PC-3 (cell line): ENCODE data around the gene RAB1A. TPM values are rescaled to one million over a fixed set of nuclear protein-coding genes. Genes with fewer than 3 reads are reported as not detected.

ENCODE experiments used
- ATAC-seq: fragments of 200-7000 bp; cut with Tn5 transposase; 2 replicates; pipeline ENCODE4 v1.9.1; 2020; ENCODE audit warnings: mild to moderate bottlenecking, moderate library complexity
- BruUV-seq: library from RNA; stranded (reverse); fragments of 400-500 nt; replicated peaks from 2 replicates; lab custom pipeline; 2021; lab: Mats Ljungman, UMichigan
- CTCF ChIA-PET: fragments of 300-600 bp; sonication (Branson Sonifier 250); formaldehyde crosslinking; loops from one replicate; lab custom pipeline; 2022; ENCODE audit warnings: antibody characterized with exemption; lab: Charles Lee
- POLR2A ChIA-PET: fragments of 300-600 bp; sonication (Branson Sonifier 250); formaldehyde crosslinking; loops from one replicate; lab custom pipeline; 2022; ENCODE audit warnings: antibody characterized with exemption; ENCODE audit not compliant: unreplicated experiment; lab: Charles Lee
- DNase-seq: peaks from one replicate; pipeline ENCODE4 v3.0.0-alpha.2; 2015
- H2AFZ ChIP-seq: fragments of 300-600 bp; sonication (generic); 2 replicates; pipeline ENCODE4 v1.6.0; 2016; ENCODE audit warnings: antibody characterized with exemption, low read length
- H3F3A ChIP-seq: fragments of 300-600 bp; sonication (generic); one replicate; pipeline ENCODE4 v1.6.0; 2017; ENCODE audit warnings: antibody characterized with exemption, low read length, control low read depth, mild to moderate bottlenecking; ENCODE audit not compliant: unreplicated experiment
- H3K27ac ChIP-seq: fragments of 300-600 bp; sonication (generic); 2 replicates; pipeline ENCODE4 v1.5.1; 2016; ENCODE audit warnings: mild to moderate bottlenecking, low read length
- H3K27me3 ChIP-seq: fragments of 300-600 bp; sonication (generic); 2 replicates; pipeline ENCODE4 v1.6.1; 2016; ENCODE audit warnings: low read length, mixed read lengths
- H3K36me3 ChIP-seq: fragments of 300-600 bp; sonication (generic); 2 replicates; pipeline ENCODE4 v1.6.1; 2016; ENCODE audit warnings: low read depth, mixed run types, low read length, mixed read lengths
- H3K4me1 ChIP-seq: fragments of 300-600 bp; sonication (generic); 2 replicates; pipeline ENCODE4 v1.5.1; 2016; ENCODE audit warnings: low read length; ENCODE audit not compliant: insufficient read depth
- H3K4me2 ChIP-seq: fragments of 300-600 bp; sonication (generic); 2 replicates; pipeline ENCODE4 v1.6.0; 2016; ENCODE audit warnings: low read length
- H3K4me3 ChIP-seq: fragments of 300-600 bp; sonication (generic); 2 replicates; pipeline ENCODE4 v1.5.1; 2016; ENCODE audit warnings: mild to moderate bottlenecking, low read length, mixed read lengths
- H3K79me2 ChIP-seq: fragments of 300-600 bp; sonication (generic); 2 replicates; pipeline ENCODE4 v1.6.1; 2017; ENCODE audit warnings: low read length, mixed read lengths
- H3K9ac ChIP-seq: fragments of 300-600 bp; sonication (generic); 2 replicates; pipeline ENCODE4 v1.6.0; 2016; ENCODE audit warnings: mild to moderate bottlenecking, low read length
- H3K9me2 ChIP-seq: fragments of 300-600 bp; sonication (generic); replicated peaks from 2 replicates; pipeline ENCODE4 v1.6.1; 2016; ENCODE audit warnings: mixed run types, low read length, mixed read lengths
- H3K9me3 ChIP-seq: fragments of 300-600 bp; sonication (generic); 2 replicates; pipeline ENCODE4 v1.6.1; 2016; ENCODE audit warnings: low read length, mixed read lengths
- H4K20me1 ChIP-seq: fragments of 300-600 bp; sonication (generic); 2 replicates; pipeline ENCODE4 v1.6.1; 2016; ENCODE audit warnings: low read length, mixed read lengths
- CTCF ChIP-seq: fragments of 300-600 bp; sonication (generic); conservative IDR thresholded peaks from 2 replicates; pipeline ENCODE4 v1.5.1; 2017; ENCODE audit warnings: antibody characterized with exemption, low read depth, mild to moderate bottlenecking, low read length
- EZH2 ChIP-seq: fragments of 300-600 bp; sonication (generic); IDR thresholded peaks from one replicate; pipeline ENCODE4 v1.6.1; 2017; ENCODE audit warnings: antibody characterized with exemption, mild to moderate bottlenecking, low read length; ENCODE audit not compliant: unreplicated experiment
- EZH2phosphoT487 ChIP-seq: fragments of 300-600 bp; sonication (generic); IDR thresholded peaks from 2 replicates; pipeline ENCODE4 v1.6.1; 2018; ENCODE audit warnings: mild to moderate bottlenecking, antibody characterized with exemption, low read length, borderline replicate concordance
- intact Hi-C: fragments of 100-400 bp; cut with micrococcal nuclease; formaldehyde crosslinking; loops from 2 replicates; pipeline ENCODE4 v1.9.0; 2023
- total RNA-seq: library from RNA; depleted of rRNA; stranded (reverse); fragments of >200 nt; gene quantifications from 2 replicates; pipeline ENCODE4 v1.2.3, GENCODE V29; 2014

Gene RAB1A
- total RNA-seq, 1 experiment from 2014 or later: 96.9 TPM

GRCh38 chr2:65067806-65068553 is 61.9 kb downstream of the RAB1A start:
- H3K4me1 ChIP-seq: peaks cover 50% of the 10 kb centered on the region
- TF ChIP-seq CTCF (no peak), EZH2phosphoT487 (no peak), EZH2 (no peak)
- H3K9ac ChIP-seq: no peak overlapping the region
- H4K20me1 ChIP-seq: no peaks in the 10 kb centered on the region
- no peaks in the 10 kb centered on the region; the same call in 1 of the 2 replicates for H3K36me3 ChIP-seq
- H3K9me2 ChIP-seq: no peaks in the 10 kb centered on the region
- no peaks in the 10 kb centered on the region; the same call in 1 of the 2 replicates for H3K79me2 ChIP-seq
- peaks cover 3% of the 10 kb centered on the region for H3F3A ChIP-seq
- no peak overlapping the region for H3K27ac ChIP-seq
- BruUV-seq: no TSS peak
- no peak overlapping the region for H2AFZ ChIP-seq
- ChIA-PET CTCF (interaction anchor here (0.6 kb wide), 2 partner anchors 12 to 62 kb away, joined by 3 to 6 read pairs; partner anchors contain the start of gene RAB1A), POLR2A (no interaction called here)
- H3K4me3 ChIP-seq: no peak overlapping the region
- no peaks in the 10 kb centered on the region for H3K27me3 ChIP-seq
- intact Hi-C loops: loop anchor here (10.0 kb wide), 1 partner anchor 197 kb away; no protein-coding TSS in a partner anchor
- H3K9me3 ChIP-seq: no peaks in the 10 kb centered on the region
- DNase-seq: no peak
- ATAC-seq: no peak
- H3K4me2 ChIP-seq: no peak overlapping the region

DNA sequence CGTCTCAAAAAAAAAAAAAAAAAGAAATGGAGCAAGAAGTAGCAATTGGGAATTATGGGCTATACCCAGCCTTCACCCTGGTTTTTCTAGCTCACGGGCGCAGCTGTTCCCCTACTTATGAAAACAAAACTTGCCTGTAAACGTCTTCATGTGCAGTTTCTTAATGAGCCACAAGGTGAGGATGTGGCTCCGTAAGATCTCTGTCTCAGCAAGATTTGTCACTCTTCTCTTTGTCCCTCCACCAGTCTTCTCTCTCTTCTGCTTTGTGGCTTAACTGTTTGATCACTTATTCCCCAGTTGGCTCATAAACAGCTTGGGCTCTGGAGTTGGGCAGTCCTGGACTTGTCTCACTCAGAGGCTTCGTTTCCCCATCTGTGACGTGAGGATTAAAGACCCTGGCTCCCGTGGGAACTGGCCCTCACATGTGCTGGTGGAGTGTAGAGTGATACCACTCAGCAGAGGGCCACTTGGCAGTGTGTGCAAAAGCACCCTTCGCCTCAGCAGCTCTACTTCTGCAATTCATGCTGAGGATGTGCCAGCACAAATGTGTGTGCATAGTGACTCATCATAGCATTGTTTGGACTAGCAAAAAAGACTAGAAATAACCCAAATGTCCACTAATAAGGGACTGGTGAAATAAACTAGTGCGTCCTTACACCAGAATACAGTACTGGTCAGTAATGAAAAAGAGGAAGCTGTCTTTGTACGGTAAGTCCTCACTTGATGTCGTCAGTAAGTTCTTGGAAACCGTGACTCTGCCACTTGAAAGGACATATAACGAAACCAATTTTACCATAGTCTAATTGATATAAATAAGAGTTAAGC is 65.0 kb downstream of the RAB1A start:
- Histone ChIP-seq H4K20me1 (no peaks in the 10 kb centered on the region), H3K27ac (peak overlapping the region; percentile 78), H3K27me3 (no peaks in the 10 kb centered on the region), H3K9ac (peak overlapping the region; percentile 4), H3F3A (peaks cover 3% of the 10 kb centered on the region), H3K4me2 (peak overlapping the region; percentile 73), H3K79me2 (no peaks in the 10 kb centered on the region; the same call in 1 of the 2 replicates), H3K36me3 (no peaks in the 10 kb centered on the region), H2AFZ (no peak overlapping the region), H3K9me2 (no peaks in the 10 kb centered on the region), H3K4me3 (peak overlapping the region; percentile 28), H3K9me3 (no peaks in the 10 kb centered on the region), H3K4me1 (peaks cover 30% of the 10 kb centered on the region)
- ChIA-PET CTCF (interaction anchor here (0.6 to 2.0 kb wide), 9 partner anchors 9 to 147 kb away, joined by 3 to 29 read pairs (median 5); partner anchors contain the start of gene RAB1A), POLR2A (interaction anchor here (0.6 to 0.8 kb wide), 6 partner anchors 9 to 163 kb away, joined by 3 to 34 read pairs (median 10); partner anchors contain the start of genes ACTR2 and RAB1A)
- TF ChIP-seq CTCF: peak; percentile 86
- no peak for TF ChIP-seq EZH2
- ATAC-seq: peak; percentile 91
- peak; percentile 84 for DNase-seq
- BruUV-seq: no TSS peak
- intact Hi-C loops: loop anchor here (1.0 to 10.0 kb wide), 7 partner anchors 66 to 508 kb away; partner anchors contain the start of gene RAB1A
